Breast epithelium (tissue), 3 donors: Measurements from ENCODE around the gene ETNK1.

Experiments
- POLR2A ChIP-seq: fragments of 450-650 bp; IDR thresholded peaks from one replicate; pipeline ENCODE4 v1.6.1; 2016; ENCODE audit warnings: antibody characterized with exemption, mild to moderate bottlenecking, moderate library complexity
- POLR2AphosphoS5 ChIP-seq, 3 donors: sonication (generic); formaldehyde crosslinking; IDR thresholded peaks; one replicate each; pipeline ENCODE4 v1.6.1; 2017; ENCODE audit warnings: antibody characterized with exemption in 3 of 3
- TF ChIP-seq, protein P1 (sequence below), 3 donors: fragments of 450-650 bp; IDR thresholded peaks; one replicate each; pipeline ENCODE4 v1.5.1; 2016 to 2017; ENCODE audit warnings: antibody characterized with exemption in 3 of 3, mild to moderate bottlenecking in 3 of 3, moderate library complexity in 3 of 3

DNA sequence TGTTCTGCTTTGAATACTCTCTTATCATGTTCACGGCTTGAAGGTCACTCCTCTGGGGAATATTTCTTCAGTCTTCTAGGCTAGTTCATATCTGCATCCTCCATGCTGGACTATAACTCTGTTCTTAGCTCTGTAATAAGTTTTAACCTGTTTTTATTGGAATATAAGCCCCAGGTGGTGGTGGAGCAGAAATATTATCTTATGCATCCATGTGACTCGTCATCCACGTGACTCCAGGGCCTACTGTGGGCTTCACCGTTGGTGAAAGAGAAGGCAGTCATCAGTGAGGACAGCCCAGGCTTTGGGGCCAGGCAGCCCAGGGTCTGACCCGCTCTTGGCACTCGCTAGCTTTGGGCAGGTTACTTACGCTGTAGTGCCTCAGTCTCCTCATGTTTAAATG lies 87.1 kb downstream of the ETNK1 start:
- TF ChIP-seq, protein P1, sequence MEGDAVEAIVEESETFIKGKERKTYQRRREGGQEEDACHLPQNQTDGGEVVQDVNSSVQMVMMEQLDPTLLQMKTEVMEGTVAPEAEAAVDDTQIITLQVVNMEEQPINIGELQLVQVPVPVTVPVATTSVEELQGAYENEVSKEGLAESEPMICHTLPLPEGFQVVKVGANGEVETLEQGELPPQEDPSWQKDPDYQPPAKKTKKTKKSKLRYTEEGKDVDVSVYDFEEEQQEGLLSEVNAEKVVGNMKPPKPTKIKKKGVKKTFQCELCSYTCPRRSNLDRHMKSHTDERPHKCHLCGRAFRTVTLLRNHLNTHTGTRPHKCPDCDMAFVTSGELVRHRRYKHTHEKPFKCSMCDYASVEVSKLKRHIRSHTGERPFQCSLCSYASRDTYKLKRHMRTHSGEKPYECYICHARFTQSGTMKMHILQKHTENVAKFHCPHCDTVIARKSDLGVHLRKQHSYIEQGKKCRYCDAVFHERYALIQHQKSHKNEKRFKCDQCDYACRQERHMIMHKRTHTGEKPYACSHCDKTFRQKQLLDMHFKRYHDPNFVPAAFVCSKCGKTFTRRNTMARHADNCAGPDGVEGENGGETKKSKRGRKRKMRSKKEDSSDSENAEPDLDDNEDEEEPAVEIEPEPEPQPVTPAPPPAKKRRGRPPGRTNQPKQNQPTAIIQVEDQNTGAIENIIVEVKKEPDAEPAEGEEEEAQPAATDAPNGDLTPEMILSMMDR (IDR thresholded peaks at IDR 0.05): no peak
- no peak for TF ChIP-seq POLR2A
- TF ChIP-seq POLR2AphosphoS5 (IDR thresholded peaks at IDR 0.05): no peak
